ENCODE results near the gene C16orf96.

GRCh38 chr16:4593086-4593485 lies 36.9 kb downstream of the C16orf96 start:
- TF ChIP-seq, protein P1, sequence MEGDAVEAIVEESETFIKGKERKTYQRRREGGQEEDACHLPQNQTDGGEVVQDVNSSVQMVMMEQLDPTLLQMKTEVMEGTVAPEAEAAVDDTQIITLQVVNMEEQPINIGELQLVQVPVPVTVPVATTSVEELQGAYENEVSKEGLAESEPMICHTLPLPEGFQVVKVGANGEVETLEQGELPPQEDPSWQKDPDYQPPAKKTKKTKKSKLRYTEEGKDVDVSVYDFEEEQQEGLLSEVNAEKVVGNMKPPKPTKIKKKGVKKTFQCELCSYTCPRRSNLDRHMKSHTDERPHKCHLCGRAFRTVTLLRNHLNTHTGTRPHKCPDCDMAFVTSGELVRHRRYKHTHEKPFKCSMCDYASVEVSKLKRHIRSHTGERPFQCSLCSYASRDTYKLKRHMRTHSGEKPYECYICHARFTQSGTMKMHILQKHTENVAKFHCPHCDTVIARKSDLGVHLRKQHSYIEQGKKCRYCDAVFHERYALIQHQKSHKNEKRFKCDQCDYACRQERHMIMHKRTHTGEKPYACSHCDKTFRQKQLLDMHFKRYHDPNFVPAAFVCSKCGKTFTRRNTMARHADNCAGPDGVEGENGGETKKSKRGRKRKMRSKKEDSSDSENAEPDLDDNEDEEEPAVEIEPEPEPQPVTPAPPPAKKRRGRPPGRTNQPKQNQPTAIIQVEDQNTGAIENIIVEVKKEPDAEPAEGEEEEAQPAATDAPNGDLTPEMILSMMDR (conservative IDR thresholded peaks at IDR 0.05): no peak
- no peak for TF ChIP-seq EZH2 (IDR thresholded peaks at IDR 0.05; ENCODE audit: low read depth)
